ENCODE data around the gene ALOX12B.
"Not testable (repeated sequence)": the region's sequence is repeated elsewhere in the genome, so short reads cannot be mapped to it uniquely, and the experiment has no call there.

Gene ALOX12B

GRCh38 chr17:8081876-8082275, 5.6 kb downstream of the ALOX12B start:
- no peak for DNase-seq

GRCh38 chr17:8080799-8081219, 6.7 kb downstream of the ALOX12B start:
- DNase-seq = no peak

- DNase-seq = no peak
Observed at GRCh38 chr17:8080208-8080798, 7.2 kb downstream of the ALOX12B start.

GRCh38 chr17:8079291-8080207, 8.0 kb downstream of the ALOX12B start:
- no peak for DNase-seq

GRCh38 chr17:8077939-8078338, 9.6 kb downstream of the ALOX12B start:
- not testable (repeated sequence) for DNase-seq

GRCh38 chr17:8076502-8077266, 10.8 kb downstream of the ALOX12B start:
- DNase-seq = no peak

GRCh38 chr17:8075574-8076342, 11.8 kb downstream of the ALOX12B start:
- DNase-seq = no peak

GRCh38 chr17:8075081-8075480, 12.4 kb downstream of the ALOX12B start:
- DNase-seq = no peak

GRCh38 chr17:8074554-8074953, 13.0 kb downstream of the ALOX12B start:
- DNase-seq = no peak

- DNase-seq = no peak
Observed at GRCh38 chr17:8073627-8074484, 13.7 kb downstream of the ALOX12B start.

GRCh38 chr17:8072729-8073461, 14.6 kb downstream of the ALOX12B start:
- DNase-seq = no peak

- DNase-seq = no peak
Observed at GRCh38 chr17:8072341-8072728, 15.2 kb downstream of the ALOX12B start.

GRCh38 chr17:8071496-8071895, 16.0 kb downstream of the ALOX12B start:
- DNase-seq = no peak

GRCh38 chr17:8069587-8069860, 18.0 kb downstream of the ALOX12B start:
- no peak for DNase-seq

- no peak for DNase-seq
Observed at GRCh38 chr17:8068736-8069586, 18.6 kb downstream of the ALOX12B start.

GRCh38 chr17:8067806-8068205, 19.7 kb downstream of the ALOX12B start:
- no peak for DNase-seq

GRCh38 chr17:8066841-8067775, 20.4 kb downstream of the ALOX12B start:
- DNase-seq = no peak

- DNase-seq = no peak
Observed at GRCh38 chr17:8064561-8065019, 22.9 kb downstream of the ALOX12B start.

Measured in NCI-H187 treated with DMSO at 0.1 percent for 48 hours (cell line).